ENCODE data around the gene PPP1R15B.

PPP1R15B gene

GRCh38 chr1:204366759-204367158 lies 44.9 kb downstream of the PPP1R15B start:
- peak; percentile 67 for DNase-seq (ENCODE audit: low spot score)

DNA sequence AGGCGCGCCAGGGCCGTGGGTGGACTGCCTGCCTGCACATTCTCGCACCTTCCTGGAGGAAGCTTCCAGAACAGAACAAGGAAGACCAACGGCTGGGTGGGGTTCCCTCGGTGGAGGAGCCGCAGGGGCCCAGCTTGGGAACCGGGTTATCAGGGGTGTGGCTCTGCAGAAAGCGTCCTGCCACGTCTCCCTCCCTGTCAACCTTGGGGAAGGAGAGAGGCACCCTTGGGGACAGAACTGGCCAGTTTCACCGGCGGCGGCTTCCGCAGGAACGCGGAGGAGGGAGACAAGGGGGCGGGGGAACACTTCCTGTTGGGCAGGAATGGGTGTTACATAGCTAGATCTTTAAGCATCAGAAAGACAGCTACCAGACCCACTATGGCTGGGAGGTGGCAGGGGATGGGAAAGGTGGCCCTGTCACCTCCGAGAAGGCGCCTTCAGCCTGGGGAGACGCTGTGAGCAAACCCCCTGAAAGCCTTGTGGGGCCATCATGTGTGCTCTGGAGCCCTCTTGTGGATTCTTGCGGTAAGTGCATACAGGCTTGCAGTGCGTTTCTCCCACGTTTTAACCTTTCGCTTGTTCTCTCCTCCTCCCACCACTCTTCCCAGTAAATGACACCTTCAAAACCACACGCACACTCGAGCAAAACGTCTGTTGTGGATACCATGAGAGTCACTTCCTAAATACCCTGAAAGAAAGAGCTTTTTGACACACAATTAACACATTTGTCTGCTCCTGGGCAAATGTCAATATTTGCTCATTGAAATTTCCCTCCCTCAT lies 48.1 kb downstream of the PPP1R15B start:
- DNase-seq (ENCODE audit: low spot score), result peak; percentile 66

GRCh38 chr1:204362984-204363334 lies 48.7 kb downstream of the PPP1R15B start:
- DNase-seq (ENCODE audit: low spot score), result no peak

DNA sequence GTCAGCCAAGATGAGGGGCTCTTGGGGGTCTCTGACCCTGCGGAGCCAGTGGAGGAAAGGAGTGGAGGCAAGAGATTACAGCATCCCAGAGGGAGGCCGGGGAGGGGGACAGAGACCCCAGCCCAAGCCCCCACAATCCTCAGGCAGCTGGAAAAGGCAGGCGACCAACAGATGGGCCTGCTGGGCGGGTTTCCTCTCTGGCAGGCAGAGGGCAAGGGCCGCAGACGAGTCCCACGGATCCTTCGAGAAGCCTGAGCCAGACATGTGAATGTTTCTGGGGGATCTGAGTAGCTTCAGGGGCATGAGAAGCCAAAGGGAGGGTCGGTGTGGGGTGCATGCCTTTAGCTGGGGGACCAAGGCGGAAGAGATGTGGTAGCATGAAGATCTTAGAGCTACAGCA lies 49.8 kb downstream of the PPP1R15B start:
- no peak for DNase-seq (ENCODE audit: low spot score)

DNA sequence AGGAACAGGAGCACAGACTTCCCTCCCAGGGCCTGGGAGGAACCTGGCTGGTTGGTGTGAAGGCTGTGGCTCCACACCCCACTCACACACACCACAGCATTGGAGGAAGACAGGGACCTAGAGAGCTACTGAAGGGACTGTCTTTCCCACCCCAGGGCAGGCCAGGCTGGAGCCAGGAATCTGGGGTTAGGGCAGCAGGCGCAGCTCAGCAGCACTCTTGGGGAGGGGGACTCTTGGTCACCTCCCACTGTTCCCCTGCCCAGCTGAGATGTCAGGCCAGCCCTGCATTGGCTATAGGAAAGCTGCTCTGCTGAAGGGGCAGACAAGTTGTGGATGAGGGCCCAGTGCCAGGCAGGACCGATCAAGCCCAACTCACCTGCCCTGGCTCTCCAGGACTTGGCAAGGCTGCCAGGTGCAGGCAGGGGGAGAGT lies 50.3 kb downstream of the PPP1R15B start:
- no peak for DNase-seq (ENCODE audit: low spot score)

- DNase-seq (ENCODE audit: low spot score), result no peak
Observed at GRCh38 chr1:204360314-204360713, 51.3 kb downstream of the PPP1R15B start.

GRCh38 chr1:204359474-204360255 lies 52.0 kb downstream of the PPP1R15B start, which contains the start of gene PLEKHA6:
PLEKHA6 (minus strand) TSS chr1:204359929; CDS start chr1:204273727, 86,202 bp downstream.
- DNase-seq (ENCODE audit: low spot score), result no peak

DNA sequence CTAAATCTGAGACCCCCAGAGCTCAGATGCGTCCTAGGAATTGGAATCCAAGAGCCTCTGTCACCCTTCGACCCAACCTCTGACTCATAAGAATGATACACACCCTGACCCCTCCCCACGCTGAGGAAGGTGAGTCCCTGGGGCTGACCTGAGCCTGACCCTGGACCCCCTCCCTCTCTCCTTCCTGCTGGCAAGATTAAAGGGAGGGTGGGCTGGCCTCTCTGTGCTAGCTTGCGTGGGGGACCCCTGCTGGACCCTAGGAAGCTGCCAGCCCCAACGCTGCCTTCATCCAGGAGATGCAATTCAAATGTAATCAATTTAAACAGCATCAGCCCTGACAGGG lies 52.5 kb downstream of the PPP1R15B start:
- DNase-seq (ENCODE audit: low spot score), result no peak

- no peak for DNase-seq (ENCODE audit: low spot score)
Observed at GRCh38 chr1:204358605-204359004, 53.0 kb downstream of the PPP1R15B start.

DNA sequence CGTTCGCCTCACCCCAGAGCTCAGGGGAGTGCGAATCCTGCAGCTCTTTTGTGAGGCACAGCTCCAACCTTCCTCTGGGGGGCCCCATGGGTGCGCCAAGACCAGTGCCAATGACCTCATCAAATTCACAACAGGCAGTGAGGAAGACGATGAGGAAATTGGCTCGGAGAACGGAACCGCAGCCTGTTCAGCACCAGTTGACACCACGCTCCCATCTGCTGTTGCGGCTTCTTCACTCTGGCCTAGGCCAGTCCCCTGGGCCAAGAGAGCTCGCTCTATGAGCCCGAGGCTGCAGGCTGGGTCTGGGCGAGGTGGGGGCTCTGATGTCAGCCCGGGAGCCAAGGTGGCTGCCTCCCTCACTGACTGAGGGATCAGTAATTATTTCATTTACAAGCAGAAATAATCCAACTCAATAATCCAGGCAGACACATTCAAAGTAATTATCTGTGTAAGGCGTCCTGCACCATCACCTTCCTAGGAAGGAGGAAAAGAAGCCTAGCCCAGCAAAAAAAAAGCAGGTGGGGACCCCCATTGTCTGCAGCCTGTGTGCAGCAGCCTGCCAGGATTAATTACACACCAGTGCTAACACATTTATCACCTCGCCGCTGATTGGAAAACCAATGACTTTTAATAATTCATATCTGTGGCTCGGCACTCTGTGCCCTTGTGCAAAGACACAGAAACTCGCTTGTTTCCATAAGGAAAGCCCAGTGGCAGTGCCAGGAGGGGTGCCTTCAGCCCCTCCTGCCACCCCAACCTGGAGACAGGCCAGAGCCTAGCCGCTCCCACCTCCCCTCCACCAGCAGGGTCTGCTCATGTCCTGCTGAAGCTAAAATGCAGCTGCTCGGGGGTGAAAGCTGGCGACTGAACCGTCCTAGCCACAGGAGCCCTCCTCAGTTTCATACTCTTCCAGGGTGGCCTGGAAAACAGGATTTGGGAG lies 53.8 kb downstream of the PPP1R15B start:
- no peak for DNase-seq (ENCODE audit: low spot score)

- no peak for DNase-seq (ENCODE audit: low spot score)
Observed at GRCh38 chr1:204356997-204357396, 54.6 kb downstream of the PPP1R15B start.

DNA sequence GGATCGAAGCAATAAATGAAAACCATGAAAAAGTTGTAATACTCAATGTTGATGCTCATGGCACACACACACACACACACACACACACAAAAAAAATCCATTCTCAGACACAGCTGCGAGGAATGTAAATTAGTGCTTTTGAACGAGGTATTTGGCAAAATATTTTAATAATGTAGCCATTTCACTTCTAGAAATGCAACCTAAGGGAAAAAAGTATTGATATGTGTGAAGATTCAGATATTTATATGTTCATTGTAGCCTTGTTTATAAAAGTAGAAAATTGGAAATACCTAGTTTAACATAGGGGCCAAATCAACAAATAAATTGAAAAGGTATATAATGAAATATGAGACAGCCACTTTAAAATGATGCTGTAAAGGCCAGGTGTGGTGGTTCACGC lies 55.7 kb downstream of the PPP1R15B start:
- no peak for DNase-seq (ENCODE audit: low spot score)

DNA sequence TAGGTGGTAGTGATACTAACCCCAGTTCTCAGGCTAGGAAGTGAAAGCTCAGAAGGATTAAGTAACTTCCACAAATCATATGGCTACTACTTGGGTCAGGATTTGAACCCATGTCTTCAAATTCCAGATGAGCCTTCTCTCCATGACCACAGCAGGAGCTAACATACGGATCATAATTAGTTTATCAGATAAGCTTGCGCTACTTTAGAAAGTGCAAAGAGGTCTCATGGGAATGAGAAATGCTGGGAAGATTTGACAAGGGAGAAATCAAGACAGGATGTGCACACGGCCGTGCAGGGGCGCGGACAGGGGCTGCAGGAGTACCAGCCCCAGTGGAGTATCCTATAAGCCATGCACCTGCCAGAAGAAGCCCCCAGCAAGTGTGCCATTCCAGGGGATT lies 57.0 kb downstream of the PPP1R15B start:
- no peak for DNase-seq (ENCODE audit: low spot score)
